ENCODE results near the gene SORCS2.

The SORCS2 gene

GRCh38 chr4:7694324-7694723 is 502.0 kb downstream of the SORCS2 start:
- H3K36me3 ChIP-seq (ENCODE audit: control insufficient read depth, low read length): no peaks in the 10 kb centered on the region
- TF ChIP-seq EZH2phosphoT487 (IDR thresholded peaks at IDR 0.05; ENCODE audit: borderline replicate concordance, low read length) (no peak), CTCF (IDR thresholded peaks at IDR 0.05; ENCODE audit: low read depth, low read length, poor library complexity, severe bottlenecking) (no peak)
- no peaks in the 10 kb centered on the region for H3K4me1 ChIP-seq (ENCODE audit: control insufficient read depth, low read length)
- H3K27me3 ChIP-seq (ENCODE audit: control insufficient read depth, low read length): no peaks in the 10 kb centered on the region
- no peak overlapping the region for H3K4me2 ChIP-seq (ENCODE audit: low read length)
- H3K9me3 ChIP-seq (ENCODE audit: control insufficient read depth, insufficient read depth, low read length): no peaks in the 10 kb centered on the region
- H3K79me2 ChIP-seq (ENCODE audit: control insufficient read depth, low read length): no peaks in the 10 kb centered on the region
- no peak overlapping the region for H3K27ac ChIP-seq (ENCODE audit: low read depth, low read length)
- no peaks in the 10 kb centered on the region for H3K9me2 ChIP-seq (replicated peaks; ENCODE audit: control insufficient read depth, low read length)
- no peaks in the 10 kb centered on the region for H4K20me1 ChIP-seq (ENCODE audit: control insufficient read depth, insufficient read depth, low read depth, low read length)
- H3F3A ChIP-seq (ENCODE audit: control insufficient read depth, insufficient read depth): no peaks in the 10 kb centered on the region
- no peak overlapping the region for H3K4me3 ChIP-seq (ENCODE audit: low read length)

- H3K27ac ChIP-seq (ENCODE audit: low read depth, low read length): no peak overlapping the region
- TF ChIP-seq EZH2phosphoT487 (IDR thresholded peaks at IDR 0.05; ENCODE audit: borderline replicate concordance, low read length) (no peak), CTCF (IDR thresholded peaks at IDR 0.05; ENCODE audit: low read depth, low read length, poor library complexity, severe bottlenecking) (no peak)
- H3F3A ChIP-seq (ENCODE audit: control insufficient read depth, insufficient read depth): no peaks in the 10 kb centered on the region
- H3K36me3 ChIP-seq (ENCODE audit: control insufficient read depth, low read length): no peaks in the 10 kb centered on the region
- no peaks in the 10 kb centered on the region for H3K4me1 ChIP-seq (ENCODE audit: control insufficient read depth, low read length)
- H3K4me2 ChIP-seq (ENCODE audit: low read length): no peak overlapping the region
- no peaks in the 10 kb centered on the region for H3K27me3 ChIP-seq (ENCODE audit: control insufficient read depth, low read length)
- H3K79me2 ChIP-seq (ENCODE audit: control insufficient read depth, low read length): no peaks in the 10 kb centered on the region
- H3K4me3 ChIP-seq (ENCODE audit: low read length): no peak overlapping the region
- no peaks in the 10 kb centered on the region for H3K9me2 ChIP-seq (replicated peaks; ENCODE audit: control insufficient read depth, low read length)
- H4K20me1 ChIP-seq (ENCODE audit: control insufficient read depth, insufficient read depth, low read depth, low read length): no peaks in the 10 kb centered on the region
- no peaks in the 10 kb centered on the region for H3K9me3 ChIP-seq (ENCODE audit: control insufficient read depth, insufficient read depth, low read length)
These were observed 505.0 kb downstream of the SORCS2 start for GRCh38 chr4:7697343-7697742.

- H3K9me2 ChIP-seq (replicated peaks; ENCODE audit: control insufficient read depth, low read length): no peaks in the 10 kb centered on the region
- no peaks in the 10 kb centered on the region for H3K79me2 ChIP-seq (ENCODE audit: control insufficient read depth, low read length)
- H3K4me2 ChIP-seq (ENCODE audit: low read length): no peak overlapping the region
- H3F3A ChIP-seq (ENCODE audit: control insufficient read depth, insufficient read depth): no peaks in the 10 kb centered on the region
- no peak overlapping the region for H3K4me3 ChIP-seq (ENCODE audit: low read length)
- no peaks in the 10 kb centered on the region for H3K27me3 ChIP-seq (ENCODE audit: control insufficient read depth, low read length)
- no peak for TF ChIP-seq CTCF (IDR thresholded peaks at IDR 0.05; ENCODE audit: low read depth, low read length, poor library complexity, severe bottlenecking)
- TF ChIP-seq EZH2phosphoT487 (IDR thresholded peaks at IDR 0.05; ENCODE audit: borderline replicate concordance, low read length): no peak
- no peaks in the 10 kb centered on the region for H3K9me3 ChIP-seq (ENCODE audit: control insufficient read depth, insufficient read depth, low read length)
- no peak overlapping the region for H3K27ac ChIP-seq (ENCODE audit: low read depth, low read length)
- no peaks in the 10 kb centered on the region for H3K36me3 ChIP-seq (ENCODE audit: control insufficient read depth, low read length)
- H4K20me1 ChIP-seq (ENCODE audit: control insufficient read depth, insufficient read depth, low read depth, low read length): no peaks in the 10 kb centered on the region
- no peaks in the 10 kb centered on the region for H3K4me1 ChIP-seq (ENCODE audit: control insufficient read depth, low read length)
These were observed 505.5 kb downstream of the SORCS2 start for GRCh38 chr4:7697821-7698220.

- Histone ChIP-seq H3K9me3 (ENCODE audit: control insufficient read depth, insufficient read depth, low read length) (no peaks in the 10 kb centered on the region), H3K4me3 (ENCODE audit: low read length) (no peak overlapping the region), H3K4me2 (ENCODE audit: low read length) (no peak overlapping the region), H3K27me3 (ENCODE audit: control insufficient read depth, low read length) (no peaks in the 10 kb centered on the region), H3F3A (ENCODE audit: control insufficient read depth, insufficient read depth) (no peaks in the 10 kb centered on the region), H4K20me1 (ENCODE audit: control insufficient read depth, insufficient read depth, low read depth, low read length) (no peaks in the 10 kb centered on the region), H3K79me2 (ENCODE audit: control insufficient read depth, low read length) (no peaks in the 10 kb centered on the region), H3K36me3 (ENCODE audit: control insufficient read depth, low read length) (no peaks in the 10 kb centered on the region), H3K27ac (ENCODE audit: low read depth, low read length) (no peak overlapping the region), H3K4me1 (ENCODE audit: control insufficient read depth, low read length) (no peaks in the 10 kb centered on the region), H3K9me2 (replicated peaks; ENCODE audit: control insufficient read depth, low read length) (no peaks in the 10 kb centered on the region)
- TF ChIP-seq CTCF (IDR thresholded peaks at IDR 0.05; ENCODE audit: low read depth, low read length, poor library complexity, severe bottlenecking) (no peak), EZH2phosphoT487 (IDR thresholded peaks at IDR 0.05; ENCODE audit: borderline replicate concordance, low read length) (no peak)
These were observed 506.2 kb downstream of the SORCS2 start for GRCh38 chr4:7698584-7698983.

Measured in DOHH2 (cell line).